HG03108 (cell line): ENCODE measurements around the gene POLN.

ENCODE experiments used
- ATAC-seq: cut with Tn5 transposase; IDR thresholded peaks from one replicate; pipeline ENCODE4 v1.9.1; 2021; ENCODE audit warnings: moderate library complexity; ENCODE audit not compliant: unreplicated experiment

Gene POLN

GRCh38 chr4:2264481-2265041 is 22.6 kb upstream of the POLN start:
- ATAC-seq = no peak

- ATAC-seq = no peak
Observed at GRCh38 chr4:2263926-2264321, 22.0 kb upstream of the POLN start.

- ATAC-seq = no peak
Observed at GRCh38 chr4:2262944-2263250, 21.0 kb upstream of the POLN start.

- ATAC-seq = peak; percentile 87
Observed at GRCh38 chr4:2262145-2262943, 20.4 kb upstream of the POLN start.

- ATAC-seq = no peak
Observed at GRCh38 chr4:2261853-2262144, 19.9 kb upstream of the POLN start, which contains the start of gene MXD4. Gene MXD4, minus strand, starts transcription at chr4:2262109. Its CDS starts 129 bp downstream, at chr4:2261980.

- no peak for ATAC-seq
Observed at GRCh38 chr4:2261110-2261852, 19.4 kb upstream of the POLN start.

- ATAC-seq = no peak
Observed at GRCh38 chr4:2260344-2261109, 18.6 kb upstream of the POLN start.

- no peak for ATAC-seq
Observed at GRCh38 chr4:2259541-2260343, 17.8 kb upstream of the POLN start.

- ATAC-seq = no peak
Observed at GRCh38 chr4:2259036-2259540, 17.2 kb upstream of the POLN start.

GRCh38 chr4:2258091-2259035 is 16.4 kb upstream of the POLN start:
- ATAC-seq = no peak

- no peak for ATAC-seq
Observed at GRCh38 chr4:2257361-2258081, 15.6 kb upstream of the POLN start.

GRCh38 chr4:2256781-2257191 is 14.9 kb upstream of the POLN start:
- ATAC-seq = no peak

GRCh38 chr4:2256156-2256731 is 14.3 kb upstream of the POLN start:
- ATAC-seq = no peak

- ATAC-seq = no peak
Observed at GRCh38 chr4:2255501-2256155, 13.7 kb upstream of the POLN start.

GRCh38 chr4:2254665-2255500 is 13.0 kb upstream of the POLN start:
- ATAC-seq = no peak

GRCh38 chr4:2253160-2254084 is 11.5 kb upstream of the POLN start:
- no peak for ATAC-seq
